Measurements from ENCODE around the gene C1orf21. TPM values are rescaled to one million over a fixed set of nuclear protein-coding genes. Genes with fewer than 3 reads are reported as not detected.

C1orf21 gene
- total and polyA plus RNA-seq, 2 donors (not counting 1 experiment from before 2014, with no cell fraction given) = 53.0 to 95.4 TPM

GRCh38 chr1:184424945-184425344 lies 38.1 kb downstream of the C1orf21 start:
- Histone ChIP-seq H4K20me1 (ENCODE audit: control insufficient read depth, extremely low read depth, insufficient read depth, low read length) (no peaks in the 10 kb centered on the region), H3K27ac (ENCODE audit: insufficient read depth, low read length) (no peak overlapping the region), H3K4me2 (ENCODE audit: extremely low read depth, insufficient read depth, low read length) (no peak overlapping the region), H3K79me2 (ENCODE audit: control insufficient read depth, insufficient read depth, low read length) (peaks cover 8% of the 10 kb centered on the region), H3K9ac (ENCODE audit: insufficient read depth, low read length) (no peak overlapping the region), H3K4me1 (ENCODE audit: control insufficient read depth, extremely low read depth, insufficient read depth, low read length) (peaks cover under 1% of the 10 kb centered on the region), H3K9me3 (ENCODE audit: control insufficient read depth, insufficient read depth, low read depth, low read length) (no peaks in the 10 kb centered on the region), H3K4me3 (replicated peaks in 1 of 4; ENCODE audit: control extremely low read depth in 1 of 4, insufficient read depth in 1 of 4, low read depth in 3 of 4, low read length in 4 of 4) (no peak overlapping the region), H3K36me3 (ENCODE audit: control insufficient read depth, insufficient read depth, low read length) (no peaks in the 10 kb centered on the region), H3K27me3 (ENCODE audit: control insufficient read depth, insufficient read depth, low read length) (no peaks in the 10 kb centered on the region), H2AFZ (ENCODE audit: low read length) (no peak overlapping the region)
- TF ChIP-seq EZH2 (IDR thresholded peaks at IDR 0.05; ENCODE audit: low read length, missing control alignments) (no peak), CTCF (conservative IDR thresholded peaks at IDR 0.05 in 1 of 2, IDR thresholded peaks at IDR 0.05 in 1 of 2; ENCODE audit: low read depth in 1 of 2, low read length in 2 of 2) (no peak)
- no peak for DNase-seq (ENCODE audit: low read depth in 2 of 2)

GRCh38 chr1:184425449-184426277 lies 38.8 kb downstream of the C1orf21 start:
- H3K4me1 ChIP-seq (ENCODE audit: control insufficient read depth, extremely low read depth, insufficient read depth, low read length) = no peaks in the 10 kb centered on the region

GRCh38 chr1:184426278-184426674 lies 39.4 kb downstream of the C1orf21 start:
- Histone ChIP-seq H3K9me3 (ENCODE audit: control insufficient read depth, insufficient read depth, low read depth, low read length) (no peaks in the 10 kb centered on the region), H4K20me1 (ENCODE audit: control insufficient read depth, extremely low read depth, insufficient read depth, low read length) (no peaks in the 10 kb centered on the region), H3K9ac (ENCODE audit: insufficient read depth, low read length) (no peak overlapping the region), H3K4me2 (ENCODE audit: extremely low read depth, insufficient read depth, low read length) (no peak overlapping the region), H3K27me3 (ENCODE audit: control insufficient read depth, insufficient read depth, low read length) (no peaks in the 10 kb centered on the region), H2AFZ (ENCODE audit: low read length) (no peak overlapping the region), H3K36me3 (ENCODE audit: control insufficient read depth, insufficient read depth, low read length) (no peaks in the 10 kb centered on the region), H3K27ac (ENCODE audit: insufficient read depth, low read length) (no peak overlapping the region), H3K4me3 (replicated peaks in 1 of 4; ENCODE audit: control extremely low read depth in 1 of 4, insufficient read depth in 1 of 4, low read depth in 3 of 4, low read length in 4 of 4) (no peak overlapping the region), H3K79me2 (ENCODE audit: control insufficient read depth, insufficient read depth, low read length) (peaks cover 3% of the 10 kb centered on the region), H3K4me1 (ENCODE audit: control insufficient read depth, extremely low read depth, insufficient read depth, low read length) (no peaks in the 10 kb centered on the region)
- TF ChIP-seq CTCF (conservative IDR thresholded peaks at IDR 0.05 in 1 of 2, IDR thresholded peaks at IDR 0.05 in 1 of 2; ENCODE audit: low read depth in 1 of 2, low read length in 2 of 2) (no peak), EZH2 (IDR thresholded peaks at IDR 0.05; ENCODE audit: low read length, missing control alignments) (no peak)
- no peak for DNase-seq (ENCODE audit: low read depth in 2 of 2)

More at GRCh38 chr1:184425449-184426277, 38.8 kb downstream of the C1orf21 start:
- no peak for DNase-seq (ENCODE audit: low read depth in 2 of 2)
- H3K9ac ChIP-seq (ENCODE audit: insufficient read depth, low read length) = no peak overlapping the region
- H4K20me1 ChIP-seq (ENCODE audit: control insufficient read depth, extremely low read depth, insufficient read depth, low read length) = no peaks in the 10 kb centered on the region
- H3K27me3 ChIP-seq (ENCODE audit: control insufficient read depth, insufficient read depth, low read length) = no peaks in the 10 kb centered on the region
- H3K27ac ChIP-seq (ENCODE audit: insufficient read depth, low read length) = no peak overlapping the region
- no peak overlapping the region for H2AFZ ChIP-seq (ENCODE audit: low read length)
- peaks cover 8% of the 10 kb centered on the region for H3K79me2 ChIP-seq (ENCODE audit: control insufficient read depth, insufficient read depth, low read length)
- no peak overlapping the region for H3K4me3 ChIP-seq (replicated peaks in 1 of 4; ENCODE audit: control extremely low read depth in 1 of 4, insufficient read depth in 1 of 4, low read depth in 3 of 4, low read length in 4 of 4)
- H3K36me3 ChIP-seq (ENCODE audit: control insufficient read depth, insufficient read depth, low read length) = no peaks in the 10 kb centered on the region
- no peak overlapping the region for H3K4me2 ChIP-seq (ENCODE audit: extremely low read depth, insufficient read depth, low read length)
- H3K9me3 ChIP-seq (ENCODE audit: control insufficient read depth, insufficient read depth, low read depth, low read length) = no peaks in the 10 kb centered on the region
- no peak for TF ChIP-seq CTCF (conservative IDR thresholded peaks at IDR 0.05 in 1 of 2, IDR thresholded peaks at IDR 0.05 in 1 of 2; ENCODE audit: low read depth in 1 of 2, low read length in 2 of 2)
- TF ChIP-seq EZH2 (IDR thresholded peaks at IDR 0.05; ENCODE audit: low read length, missing control alignments) = no peak

Measured in fibroblast of lung (primary cell).